Tongue (tissue), 2 donors: ENCODE data around the gene GSTT2. TPM values are rescaled to one million over a fixed set of nuclear protein-coding genes. Genes with fewer than 3 reads are reported as not detected.

Experiments
- DNase-seq: peaks from one replicate; pipeline ENCODE4 v3.0.0-alpha.2; 2015
- total RNA-seq: library from RNA; depleted of rRNA; stranded (reverse); fragments of >200 nt; gene quantifications from one replicate; pipeline ENCODE4 v1.2.3, GENCODE V29; 2014

GSTT2 gene
- total RNA-seq, 1 donor from 2014 or later: not detected

- no peak for DNase-seq
These were observed 29.5 kb downstream of the GSTT2 start for GRCh38 chr22:24009227-24010017.

DNA sequence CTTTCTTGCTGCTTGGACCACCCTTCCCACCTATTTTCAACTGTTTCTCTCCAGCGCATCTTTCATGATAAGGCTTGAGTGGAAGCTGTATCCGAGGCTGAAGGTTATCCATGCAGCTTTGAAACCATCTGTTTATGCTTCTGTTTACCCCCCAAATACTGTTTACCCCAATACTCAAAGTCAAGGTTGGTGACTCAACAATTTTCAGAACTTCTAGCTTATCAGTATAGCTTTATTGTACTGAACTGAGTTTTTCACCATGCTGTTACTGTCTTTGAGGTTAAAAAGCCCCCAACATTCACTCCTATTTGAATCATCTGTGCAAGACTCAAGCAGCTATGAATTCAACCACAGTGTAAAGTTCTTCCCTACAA, 30.1 kb downstream of the GSTT2 start:
- DNase-seq: no peak

- no peak for DNase-seq
These were observed 31.8 kb downstream of the GSTT2 start for GRCh38 chr22:24011735-24012068.

- DNase-seq: no peak
These were observed 36.2 kb downstream of the GSTT2 start for GRCh38 chr22:24016156-24016555.

DNA sequence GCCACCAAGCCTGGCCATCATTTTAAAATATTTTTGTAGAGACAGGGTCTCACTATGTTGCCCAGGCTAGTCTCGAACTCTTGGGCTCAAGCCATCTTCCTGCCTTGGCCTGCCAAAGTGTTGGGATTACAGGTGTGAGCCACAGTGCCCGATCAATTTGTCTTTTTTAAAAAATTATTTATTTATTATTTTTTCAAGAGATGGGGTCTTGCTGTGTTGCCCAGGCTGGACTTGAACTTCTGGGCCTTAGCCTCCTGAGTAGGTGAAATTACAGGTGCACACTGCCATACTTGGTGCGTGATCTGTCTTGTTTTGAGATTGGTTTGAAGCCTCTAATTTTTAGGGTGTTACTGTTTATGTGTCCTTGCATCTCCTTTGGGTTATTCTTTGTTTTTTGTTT, 41.4 kb downstream of the GSTT2 start:
- no peak for DNase-seq

DNA sequence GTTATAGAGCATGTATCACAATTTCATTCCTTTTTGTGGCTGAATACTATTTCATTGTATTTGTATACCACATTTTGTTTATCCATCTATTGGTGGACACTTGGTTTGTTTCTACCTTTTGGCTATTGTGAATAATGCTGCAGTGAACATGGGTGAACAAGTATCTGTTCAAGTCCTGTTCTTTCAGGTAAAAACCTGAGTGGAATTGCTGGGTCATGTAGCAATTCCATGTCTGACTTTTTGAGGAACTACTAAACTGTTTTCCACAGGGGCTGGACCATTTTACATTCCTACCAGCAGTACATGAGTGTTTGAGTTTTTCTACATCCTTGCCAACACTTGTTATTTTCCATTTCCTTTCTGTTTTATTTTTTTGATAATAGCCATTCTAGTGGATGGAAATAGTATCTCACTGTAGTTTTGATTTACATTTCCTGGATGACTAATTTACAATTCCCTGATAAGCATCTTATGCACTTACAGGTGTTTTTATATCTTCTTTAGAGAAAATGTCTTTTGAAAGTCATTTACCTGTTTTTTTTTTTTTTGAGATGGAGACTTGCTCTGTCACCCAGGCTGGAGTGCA, 43.4 kb downstream of the GSTT2 start:
- no peak for DNase-seq

DNA sequence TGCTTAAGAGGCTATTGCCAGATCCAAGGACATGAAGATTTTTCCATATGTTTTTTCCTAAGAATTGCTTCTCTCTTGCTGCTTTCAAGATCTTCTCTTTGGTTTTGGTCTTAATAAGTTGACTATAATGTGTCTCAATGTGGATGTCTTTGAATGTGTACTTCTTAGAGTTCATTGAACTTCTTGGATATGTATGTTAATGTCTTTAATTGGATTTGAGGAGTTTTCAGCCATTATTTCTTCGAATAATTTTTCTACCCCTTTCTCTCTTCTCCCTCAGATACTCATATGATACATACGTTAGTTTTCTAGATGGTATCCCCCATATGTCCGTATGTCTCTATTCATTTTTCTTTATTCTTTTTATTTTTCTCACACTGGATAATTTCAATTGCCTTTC, 44.4 kb downstream of the GSTT2 start:
- DNase-seq: no peak

GRCh38 chr22:24025475-24025874, 45.5 kb downstream of the GSTT2 start:
- no peak for DNase-seq

DNA sequence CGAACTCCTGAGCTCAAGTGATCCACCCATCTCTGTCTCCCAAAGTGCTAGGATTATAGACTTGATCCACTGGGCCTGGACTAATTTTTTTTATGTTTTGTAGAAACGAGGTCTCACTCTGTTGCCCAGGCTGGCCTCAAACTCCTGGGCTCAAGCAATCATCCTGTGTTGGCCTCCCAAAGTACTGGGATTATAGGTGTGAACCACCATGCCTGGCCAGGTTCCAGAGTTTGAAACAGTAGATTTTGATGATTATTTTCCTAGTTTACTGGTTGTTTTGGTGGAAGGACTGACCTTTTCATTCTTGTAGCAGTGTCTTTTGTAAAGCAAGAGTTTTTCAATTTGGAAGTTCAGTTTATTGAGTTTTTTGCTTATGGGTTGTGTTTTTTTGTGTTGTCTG, 46.1 kb downstream of the GSTT2 start:
- DNase-seq: no peak

DNA sequence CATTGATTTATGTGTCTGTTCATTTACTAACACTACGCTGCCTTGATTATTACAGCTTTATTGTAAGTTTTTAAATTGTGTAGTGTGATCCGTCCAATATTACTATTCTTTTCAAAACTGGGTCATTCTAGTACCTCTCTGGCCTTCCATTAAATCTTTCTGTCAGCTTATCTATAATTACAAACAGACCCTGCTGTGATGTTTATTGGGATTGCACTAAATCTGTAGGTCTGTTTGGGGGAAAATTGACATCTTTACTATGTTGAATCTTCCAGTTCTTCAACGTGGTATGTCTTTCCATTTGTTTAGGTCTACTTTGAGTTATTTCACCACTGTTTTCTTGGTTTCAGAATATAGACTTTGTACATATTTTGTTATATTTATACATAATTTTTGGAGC, 46.8 kb downstream of the GSTT2 start:
- no peak for DNase-seq

GRCh38 chr22:24027389-24027975, 47.5 kb downstream of the GSTT2 start:
- no peak for DNase-seq

DNA sequence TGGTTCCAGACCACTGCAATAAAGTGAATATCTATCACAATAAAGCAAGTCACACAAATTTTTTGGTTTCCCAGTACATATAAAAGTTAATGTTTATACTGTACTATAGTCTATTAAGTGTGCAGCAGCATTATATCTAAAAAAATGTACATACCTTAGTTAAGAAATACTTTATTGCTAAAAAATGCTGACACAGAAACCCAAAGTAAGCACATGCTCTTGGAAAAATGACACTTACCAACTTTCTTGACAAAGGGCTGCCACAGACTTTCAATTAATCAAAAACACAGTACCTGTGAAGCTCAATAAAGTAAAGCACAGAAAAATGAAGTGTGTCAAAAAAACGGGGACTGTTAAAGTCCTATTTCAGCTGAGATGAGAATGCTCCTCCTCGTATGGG, 48.1 kb downstream of the GSTT2 start:
- no peak for DNase-seq

DNA sequence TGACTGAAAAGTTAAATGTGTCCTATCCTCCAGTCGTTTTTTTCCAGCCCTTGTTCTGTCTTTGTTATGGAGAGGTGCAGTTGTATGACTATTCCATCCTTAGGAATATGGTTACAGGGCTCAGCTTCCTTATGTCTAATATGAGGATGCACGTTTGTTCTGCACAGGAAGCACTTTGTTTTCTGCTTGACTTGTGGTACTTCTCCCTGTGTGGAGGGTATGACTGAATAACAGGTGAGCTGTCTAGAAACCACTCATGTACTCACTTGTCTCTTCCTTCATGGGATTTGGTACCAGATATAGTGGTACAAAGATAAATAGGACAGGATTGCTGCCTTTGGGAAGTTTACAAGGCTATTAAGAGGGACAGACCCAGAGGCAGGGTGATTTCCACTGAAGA, 48.6 kb downstream of the GSTT2 start:
- no peak for DNase-seq

DNA sequence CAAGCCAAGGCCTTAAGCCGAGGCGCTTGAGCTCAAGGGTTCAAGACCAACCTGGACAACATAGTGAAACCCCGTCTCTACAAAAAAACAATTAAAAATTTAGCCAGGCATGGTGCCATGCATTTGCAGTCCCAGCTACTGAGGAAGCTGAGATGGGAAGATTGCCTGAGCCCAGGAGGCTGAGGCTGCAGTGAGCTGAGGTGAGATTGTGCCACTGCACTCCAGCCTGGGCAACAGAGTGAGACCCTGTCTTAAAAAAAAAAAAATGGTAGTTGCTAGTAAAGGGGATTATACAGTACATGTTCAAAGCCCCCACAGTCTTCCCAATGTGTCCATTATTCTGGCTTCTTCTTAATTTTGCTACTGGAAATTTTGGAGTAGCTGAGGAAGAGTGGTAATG, 49.4 kb downstream of the GSTT2 start:
- no peak for DNase-seq

DNA sequence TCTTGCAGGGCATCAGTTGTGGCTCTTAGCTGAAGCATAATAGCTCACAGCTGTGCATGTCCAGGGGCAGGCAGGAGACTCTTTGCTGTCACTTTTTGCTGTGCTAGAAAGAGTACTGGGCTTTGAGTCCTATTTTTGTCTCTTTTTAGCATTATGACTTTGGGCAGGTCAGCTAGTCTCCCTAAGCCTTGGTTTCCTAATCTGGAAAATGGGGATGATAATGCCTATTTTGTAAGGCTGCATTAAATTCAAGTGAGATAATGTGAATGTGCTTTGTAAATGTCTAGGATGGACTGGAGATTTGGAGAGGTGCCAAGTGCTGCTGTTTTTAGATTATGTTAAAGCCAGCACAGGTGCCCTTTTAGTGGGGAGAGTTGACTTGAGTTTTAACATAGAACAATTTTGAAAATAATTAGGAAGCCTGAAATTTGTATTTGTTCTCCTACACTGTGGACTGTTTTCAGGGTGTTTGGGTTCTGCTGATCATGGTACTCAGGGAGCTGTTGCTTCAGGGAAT, 50.3 kb downstream of the GSTT2 start:
- DNase-seq: peak; percentile 25

Other genes starting within 250 kb of the GSTT2 start
- 4.6 TPM for gene ZNF70, start 229.0 kb upstream of the GSTT2 start, total RNA-seq
- 1.7 TPM for gene VPREB3, start 225.7 kb upstream of the GSTT2 start, total RNA-seq
- not detected for gene C22orf15, start 217.1 kb upstream of the GSTT2 start, total RNA-seq
- gene CHCHD10, start 212.2 kb upstream of the GSTT2 start, total RNA-seq: 6.4 TPM
- gene MMP11, start 207.3 kb upstream of the GSTT2 start, total RNA-seq: 10.8 TPM
- gene SMARCB1, start 193.2 kb upstream of the GSTT2 start, total RNA-seq: 22.1 TPM
- 0.10 TPM for gene DERL3, start 141.1 kb upstream of the GSTT2 start, total RNA-seq
- gene SLC2A11, start 122.3 kb upstream of the GSTT2 start, total RNA-seq: 8.2 TPM
- gene MIF, start 85.8 kb upstream of the GSTT2 start, total RNA-seq: 74.0 TPM
- gene GSTT2B, start 18.9 kb upstream of the GSTT2 start, total RNA-seq: 5.8 TPM
- gene DDTL, start 13.2 kb upstream of the GSTT2 start, total RNA-seq: not detected
- 72.2 TPM for gene DDT, start 5.7 kb upstream of the GSTT2 start, total RNA-seq
- not detected for gene GSTT4, start 25.3 kb downstream of the GSTT2 start, total RNA-seq
- 42.3 TPM for gene CABIN1, start 31.2 kb downstream of the GSTT2 start, total RNA-seq
- 0.82 TPM for gene SUSD2, start 201.4 kb downstream of the GSTT2 start, total RNA-seq